GM12892 (cell line): ENCODE results near the gene UGT1A10.

ENCODE experiments used
- DNase-seq: peaks from one replicate; pipeline ENCODE4 v3.0.0; 2011; ENCODE audit not compliant: insufficient read length
- FAIRE-seq: peaks from 2 replicates; lab custom pipeline; 2011; peaks lifted over from hg19 to GRCh38; lab: Jason Lieb, UNC
- POLR2A ChIP-seq: IDR thresholded peaks from 2 replicates; pipeline ENCODE4 v1.6.1; 2011; ENCODE audit warnings: low read depth, low read length, control low read depth
- POLR2AphosphoS5 ChIP-seq: IDR thresholded peaks from 2 replicates; pipeline ENCODE4 v1.6.1; 2011; ENCODE audit warnings: low read depth, low read length, control low read depth
- TAF1 ChIP-seq: IDR thresholded peaks from 2 replicates; pipeline ENCODE4 v1.6.1; 2011; ENCODE audit warnings: low read depth, mild to moderate bottlenecking, control low read depth, low read length, borderline replicate concordance

UGT1A10 gene

DNA sequence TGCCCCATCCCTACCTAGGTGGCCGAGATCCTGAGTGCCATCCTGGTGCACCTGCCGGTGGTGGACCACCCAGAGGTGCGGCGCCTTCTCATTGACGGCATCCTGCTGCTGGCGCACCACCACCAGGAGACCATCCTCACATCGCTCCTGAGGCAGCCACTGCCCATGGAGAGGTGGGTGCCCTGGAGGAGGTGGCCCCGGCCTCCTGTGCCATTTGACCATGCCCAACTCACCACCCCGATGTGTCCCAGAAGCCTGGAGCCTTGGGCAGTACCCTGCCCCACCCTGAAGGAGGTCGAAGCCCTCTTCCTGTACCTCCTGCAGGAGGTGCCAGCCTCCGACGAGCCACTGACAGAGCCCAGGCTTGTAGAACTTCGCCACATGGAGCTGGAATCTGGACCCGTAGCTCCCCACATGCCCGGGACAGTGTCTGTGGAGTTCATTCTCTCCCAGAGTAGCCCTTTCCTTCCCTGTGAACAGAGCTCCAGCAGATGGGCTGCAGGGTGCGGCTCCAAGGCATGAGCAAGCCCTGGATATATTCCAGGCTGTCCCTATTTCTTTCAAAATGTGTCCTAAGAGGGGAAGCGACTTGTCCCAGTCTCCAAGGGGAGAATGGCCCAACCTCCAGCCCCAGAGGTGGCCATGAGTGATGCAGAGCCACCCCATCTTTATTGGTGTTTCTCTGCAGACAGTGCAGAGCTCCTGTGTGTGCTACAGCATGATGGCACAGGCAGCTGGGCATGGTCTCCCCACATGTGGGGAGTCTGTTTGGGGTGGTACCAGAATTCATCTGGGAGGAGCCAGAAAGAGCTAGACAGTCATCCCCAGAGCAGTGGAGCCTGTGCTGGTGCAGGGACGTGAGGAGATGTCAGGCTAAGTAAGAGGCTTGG is 183.9 kb downstream of the UGT1A10 start:
- FAIRE-seq (no peak), DNase-seq (no peak)
- TF ChIP-seq POLR2A (no peak), TAF1 (no peak), POLR2AphosphoS5 (no peak)

GRCh38 chr2:233820774-233821105 is 184.5 kb downstream of the UGT1A10 start:
- FAIRE-seq (no peak), DNase-seq (no peak)
- TF ChIP-seq POLR2AphosphoS5: no peak
- no peak for TF ChIP-seq TAF1
- TF ChIP-seq POLR2A: no peak

- TF ChIP-seq TAF1: no peak
- no peak for TF ChIP-seq POLR2A
- no peak for TF ChIP-seq POLR2AphosphoS5
- FAIRE-seq: no peak
- no peak for DNase-seq
Measured at GRCh38 chr2:233821196-233821595, 184.9 kb downstream of the UGT1A10 start.

DNA sequence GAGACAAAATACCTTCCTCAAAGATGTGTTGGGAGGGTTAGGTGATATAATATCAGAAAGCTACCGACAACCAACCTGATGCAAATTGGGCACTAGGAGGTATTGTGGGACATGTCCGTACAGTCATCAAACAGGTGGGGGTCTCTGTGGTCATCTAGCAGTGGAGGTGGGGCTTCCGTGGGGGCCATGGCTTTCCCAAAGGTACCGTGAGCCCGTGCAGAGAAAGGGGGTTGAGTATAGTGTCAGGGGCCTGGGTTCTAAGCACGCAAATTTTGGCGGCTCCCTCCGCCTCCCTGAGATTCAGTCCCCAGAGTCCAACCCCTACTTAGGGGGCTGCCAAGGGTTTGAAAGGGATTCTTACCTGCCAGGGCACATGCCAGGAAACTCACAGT is 185.5 kb downstream of the UGT1A10 start:
- no peak for TF ChIP-seq POLR2A
- no peak for TF ChIP-seq TAF1
- TF ChIP-seq POLR2AphosphoS5: no peak
- no peak for DNase-seq
- FAIRE-seq: no peak

GRCh38 chr2:233822101-233822771 is 186.0 kb downstream of the UGT1A10 start:
- TF ChIP-seq TAF1: no peak
- FAIRE-seq: no peak
- no peak for DNase-seq
